ENCODE measurements around the gene SOX4.
"Not testable (repeated sequence)": the region's sequence is repeated elsewhere in the genome, so short reads cannot be mapped to it uniquely, and the experiment has no call there.

The SOX4 gene

GRCh38 chr6:21593412-21593926, at the start of gene SOX4:
Gene SOX4, plus strand, starts transcription at chr6:21593751. Its CDS starts 784 bp downstream, at chr6:21594535.
- DNase-seq = peak; percentile 97

GRCh38 chr6:21552286-21552685, 41.3 kb upstream of the SOX4 start:
- not testable (repeated sequence) for DNase-seq

GRCh38 chr6:21554286-21554685, 39.3 kb upstream of the SOX4 start:
- no peak for DNase-seq

GRCh38 chr6:21555197-21555596, 38.4 kb upstream of the SOX4 start:
- DNase-seq = no peak

- no peak for DNase-seq
These were observed 37.0 kb upstream of the SOX4 start for GRCh38 chr6:21556511-21556910.

- no peak for DNase-seq
These were observed 36.4 kb upstream of the SOX4 start for GRCh38 chr6:21556968-21557721.

- DNase-seq = no peak
These were observed 34.3 kb upstream of the SOX4 start for GRCh38 chr6:21559238-21559637.

GRCh38 chr6:21560249-21560648, 33.3 kb upstream of the SOX4 start:
- DNase-seq = no peak

GRCh38 chr6:21565431-21565830, 28.1 kb upstream of the SOX4 start:
- no peak for DNase-seq

- DNase-seq = no peak
These were observed 15.0 kb upstream of the SOX4 start for GRCh38 chr6:21578523-21578922.

- DNase-seq = peak; percentile 31
These were observed 10.9 kb upstream of the SOX4 start for GRCh38 chr6:21582651-21583050.

- DNase-seq = no peak
These were observed 7.3 kb upstream of the SOX4 start for GRCh38 chr6:21586300-21586699.

GRCh38 chr6:21586740-21587178, 6.8 kb upstream of the SOX4 start:
- DNase-seq = no peak

GRCh38 chr6:21587179-21587960, 6.2 kb upstream of the SOX4 start:
- peak; percentile 62 for DNase-seq

GRCh38 chr6:21587961-21588480, 5.5 kb upstream of the SOX4 start:
- DNase-seq = peak; percentile 61

- DNase-seq = peak; percentile 82
These were observed 4.8 kb upstream of the SOX4 start for GRCh38 chr6:21588481-21589351.

GRCh38 chr6:21589352-21590345, 3.9 kb upstream of the SOX4 start:
- peak; percentile 75 for DNase-seq

GRCh38 chr6:21590346-21590745, 3.2 kb upstream of the SOX4 start:
- DNase-seq = no peak

- DNase-seq = no peak
These were observed 2.1 kb upstream of the SOX4 start for GRCh38 chr6:21591446-21591845.

GRCh38 chr6:21592953-21593352, 598 bp upstream of the SOX4 start:
- no peak for DNase-seq

- DNase-seq = peak; percentile 67
These were observed 420 bp downstream of the SOX4 start for GRCh38 chr6:21593927-21594415.

Data from EL (cell line).